Upper lobe of left lung (tissue), 4 donors: ENCODE data around the gene VIPAS39.

Experiments used
- EP300 ChIP-seq, 4 donors: sonication (generic); formaldehyde crosslinking; IDR thresholded peaks; one replicate each; pipeline ENCODE4 v1.5.1; 2017; ENCODE audit warnings: antibody characterized with exemption in 4 of 4, control low read depth in 2 of 4
- POLR2A ChIP-seq, 4 donors: fragments of 450-650 bp; IDR thresholded peaks; one replicate each; pipeline ENCODE4 v1.5.1; 2016 to 2017; ENCODE audit warnings: antibody characterized with exemption in 4 of 4, mild to moderate bottlenecking in 2 of 4
- TF ChIP-seq, protein P1 (sequence below), 6 experiments: fragments of 450-650 bp in 4 of 6; fragments of 200-600 bp in 2 of 6; sonication (generic) in 2 of 6; IDR thresholded peaks; one replicate each; pipeline ENCODE4 v1.5.1; 2016 to 2019; ENCODE audit warnings: antibody characterized with exemption in 6 of 6

DNA sequence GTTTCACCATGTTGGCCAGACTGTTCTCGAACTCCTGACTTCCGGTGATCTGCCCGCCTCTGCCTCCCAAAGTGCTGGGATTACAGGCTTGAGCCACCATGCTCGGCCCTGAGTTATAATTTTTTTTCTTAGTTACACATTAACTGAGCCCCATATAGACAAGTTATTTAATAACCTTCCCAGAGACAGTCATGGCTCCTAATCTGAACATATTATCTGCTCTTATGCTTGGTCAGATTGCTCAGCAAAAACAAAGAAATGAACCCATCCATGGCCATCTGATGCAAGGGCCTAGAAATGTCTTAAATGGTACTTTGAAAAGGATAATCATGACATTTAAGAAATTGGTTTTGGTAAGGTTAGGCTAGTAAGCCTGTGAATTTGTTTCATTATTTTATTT, 67.2 kb downstream of the VIPAS39 start:
- TF ChIP-seq, protein P1, sequence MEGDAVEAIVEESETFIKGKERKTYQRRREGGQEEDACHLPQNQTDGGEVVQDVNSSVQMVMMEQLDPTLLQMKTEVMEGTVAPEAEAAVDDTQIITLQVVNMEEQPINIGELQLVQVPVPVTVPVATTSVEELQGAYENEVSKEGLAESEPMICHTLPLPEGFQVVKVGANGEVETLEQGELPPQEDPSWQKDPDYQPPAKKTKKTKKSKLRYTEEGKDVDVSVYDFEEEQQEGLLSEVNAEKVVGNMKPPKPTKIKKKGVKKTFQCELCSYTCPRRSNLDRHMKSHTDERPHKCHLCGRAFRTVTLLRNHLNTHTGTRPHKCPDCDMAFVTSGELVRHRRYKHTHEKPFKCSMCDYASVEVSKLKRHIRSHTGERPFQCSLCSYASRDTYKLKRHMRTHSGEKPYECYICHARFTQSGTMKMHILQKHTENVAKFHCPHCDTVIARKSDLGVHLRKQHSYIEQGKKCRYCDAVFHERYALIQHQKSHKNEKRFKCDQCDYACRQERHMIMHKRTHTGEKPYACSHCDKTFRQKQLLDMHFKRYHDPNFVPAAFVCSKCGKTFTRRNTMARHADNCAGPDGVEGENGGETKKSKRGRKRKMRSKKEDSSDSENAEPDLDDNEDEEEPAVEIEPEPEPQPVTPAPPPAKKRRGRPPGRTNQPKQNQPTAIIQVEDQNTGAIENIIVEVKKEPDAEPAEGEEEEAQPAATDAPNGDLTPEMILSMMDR (IDR thresholded peaks at IDR 0.05): no peak
- TF ChIP-seq EP300 (IDR thresholded peaks at IDR 0.05) (no peak), POLR2A (IDR thresholded peaks at IDR 0.05) (no peak)
